HAP-1 (cell line): ENCODE results near the gene KIR2DL4.
"Not testable (repeated sequence)": the region's sequence is repeated elsewhere in the genome, so short reads cannot be mapped to it uniquely, and the experiment has no call there.

Source experiments
- DNase-seq, 2 experiments: peaks; one replicate each; pipeline ENCODE4 v3.0.0-alpha.2; 2016 to 2020; ENCODE audit warnings: low spot score in 2 of 2
- H3K27me3 ChIP-seq: fragments of 250-450 bp; sonication (Bioruptor Pico); 2 replicates; pipeline ENCODE4 v1.5.1; 2020; ENCODE audit warnings: low read depth, mild to moderate bottlenecking, moderate library complexity
- H3K36me3 ChIP-seq: fragments of 250-450 bp; sonication (Bioruptor Pico); replicated peaks from 2 replicates; pipeline ENCODE4 v1.5.1; 2020; ENCODE audit warnings: mild to moderate bottlenecking
- H3K4me1 ChIP-seq: fragments of 250-450 bp; sonication (Bioruptor Pico); 2 replicates; pipeline ENCODE4 v1.5.1; 2020; ENCODE audit warnings: mild to moderate bottlenecking
- H3K4me3 ChIP-seq: fragments of 250-450 bp; sonication (Bioruptor Pico); 2 replicates; pipeline ENCODE4 v1.5.1; 2020; ENCODE audit warnings: mild to moderate bottlenecking, moderate library complexity
- H3K9me3 ChIP-seq: fragments of 250-450 bp; sonication (Bioruptor Pico); 2 replicates; pipeline ENCODE4 v1.5.1; 2020; ENCODE audit warnings: mild to moderate bottlenecking, moderate library complexity
- in situ Hi-C: fragments of 300-500 bp; cut with MboI; formaldehyde crosslinking; loops from 3 replicates; pipeline ENCODE4 v1.14.3; 2020; ENCODE audit warnings: low sequenced_read_pairs, inconsistent platforms, mixed read lengths

Gene KIR2DL4

DNA sequence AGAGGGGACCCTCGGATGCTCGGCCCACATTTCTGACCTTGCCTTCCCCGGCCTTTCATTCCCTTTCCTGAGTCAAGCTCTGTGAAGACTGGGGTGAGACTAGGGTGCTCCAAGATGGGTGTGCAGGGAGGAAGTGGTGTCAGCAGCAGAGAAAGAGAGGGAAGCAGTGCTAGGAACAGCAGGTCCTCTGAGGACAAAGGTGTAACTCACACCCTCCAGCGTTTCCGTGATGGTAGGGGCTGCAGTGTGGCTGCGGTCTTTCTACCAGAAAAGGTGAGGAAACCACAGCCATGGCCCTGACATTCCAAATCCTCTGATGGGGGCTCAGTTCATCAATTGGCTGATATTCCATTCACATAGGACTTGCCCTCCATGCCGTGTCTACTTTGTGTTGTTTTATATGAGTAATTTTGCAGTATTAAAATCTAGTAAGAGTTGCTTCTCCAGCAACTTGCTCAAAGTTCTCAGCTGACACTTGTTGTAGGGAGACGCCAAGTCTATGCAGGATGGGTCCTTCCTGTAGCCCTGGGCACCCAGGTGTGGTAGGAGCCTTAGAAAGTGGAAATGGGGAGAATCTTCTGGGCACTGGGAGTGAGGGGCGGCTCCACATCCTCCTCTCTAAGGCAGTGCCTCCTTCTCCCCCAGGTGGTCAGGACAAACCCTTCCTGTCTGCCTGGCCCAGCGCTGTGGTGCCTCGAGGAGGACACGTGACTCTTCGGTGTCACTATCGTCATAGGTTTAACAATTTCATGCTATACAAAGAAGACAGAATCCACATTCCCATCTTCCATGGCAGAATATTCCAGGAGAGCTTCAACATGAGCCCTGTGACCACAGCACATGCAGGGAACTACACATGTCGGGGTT is 14.5 kb downstream of the KIR2DL4 start:
- no peaks in the 10 kb centered on the region for H3K27me3 ChIP-seq
- no peaks in the 10 kb centered on the region for H3K36me3 ChIP-seq
- H3K4me1 ChIP-seq = no peaks in the 10 kb centered on the region
- no peak overlapping the region for H3K4me3 ChIP-seq
- DNase-seq = no peak
- in situ Hi-C loops = no loop called here
- H3K9me3 ChIP-seq = no peaks in the 10 kb centered on the region

DNA sequence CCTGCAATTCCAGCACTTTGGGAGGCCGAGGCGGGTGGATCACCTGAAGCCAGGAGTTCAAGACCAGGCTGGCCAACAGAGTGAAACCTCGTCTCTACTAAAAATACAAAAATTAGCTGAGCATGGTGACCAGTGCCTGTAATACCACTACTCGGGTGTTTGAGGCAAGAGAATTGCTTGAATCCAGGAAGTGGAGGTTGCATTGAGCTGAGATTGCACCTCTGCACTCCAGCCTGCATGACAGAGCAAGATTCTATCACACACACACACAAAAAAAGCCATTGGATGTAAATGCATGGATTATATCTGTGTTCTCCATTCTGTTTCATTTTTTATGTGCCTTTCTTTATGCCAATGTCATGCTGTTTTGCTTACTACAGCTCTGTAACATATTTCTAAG is 21.0 kb downstream of the KIR2DL4 start:
- H3K4me3 ChIP-seq, DNase-seq, H3K4me1 ChIP-seq, in situ Hi-C loops, H3K27me3 ChIP-seq, H3K36me3 ChIP-seq, H3K9me3 ChIP-seq: not testable (repeated sequence)

DNA sequence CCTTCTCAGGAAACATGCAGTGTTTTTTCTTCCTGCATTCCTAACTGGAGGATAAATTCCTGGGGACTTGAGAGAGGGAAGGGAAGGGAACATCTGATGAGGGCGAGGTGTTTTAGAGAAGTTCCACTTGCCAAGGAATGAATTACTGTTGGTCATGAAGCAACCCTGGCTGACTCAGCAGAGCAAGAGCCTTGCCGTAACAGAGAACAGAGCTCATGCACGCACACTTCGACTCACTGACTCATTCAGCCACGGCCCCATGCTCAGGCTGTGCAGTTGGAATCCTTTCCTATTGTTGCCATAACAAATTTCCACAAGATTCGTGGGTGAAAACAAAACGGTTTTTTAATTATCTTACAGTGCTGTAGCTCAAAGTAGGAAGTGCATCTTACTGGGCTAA is 21.9 kb downstream of the KIR2DL4 start:
- H3K9me3 ChIP-seq, H3K36me3 ChIP-seq, H3K4me1 ChIP-seq, DNase-seq, H3K27me3 ChIP-seq, in situ Hi-C loops, H3K4me3 ChIP-seq: not testable (repeated sequence)

- H3K9me3 ChIP-seq, H3K27me3 ChIP-seq, H3K4me1 ChIP-seq, in situ Hi-C loops, H3K36me3 ChIP-seq, H3K4me3 ChIP-seq, DNase-seq: not testable (repeated sequence)
Measured at GRCh38 chr19:54828064-54828463, 24.7 kb downstream of the KIR2DL4 start.

GRCh38 chr19:54832496-54832895 is 29.1 kb downstream of the KIR2DL4 start, which contains the start of gene KIR2DS4:
Gene KIR2DS4, plus strand, starts transcription at chr19:54832676.
- H3K4me3 ChIP-seq, DNase-seq, H3K27me3 ChIP-seq, H3K36me3 ChIP-seq, in situ Hi-C loops, H3K9me3 ChIP-seq, H3K4me1 ChIP-seq: not testable (repeated sequence)

DNA sequence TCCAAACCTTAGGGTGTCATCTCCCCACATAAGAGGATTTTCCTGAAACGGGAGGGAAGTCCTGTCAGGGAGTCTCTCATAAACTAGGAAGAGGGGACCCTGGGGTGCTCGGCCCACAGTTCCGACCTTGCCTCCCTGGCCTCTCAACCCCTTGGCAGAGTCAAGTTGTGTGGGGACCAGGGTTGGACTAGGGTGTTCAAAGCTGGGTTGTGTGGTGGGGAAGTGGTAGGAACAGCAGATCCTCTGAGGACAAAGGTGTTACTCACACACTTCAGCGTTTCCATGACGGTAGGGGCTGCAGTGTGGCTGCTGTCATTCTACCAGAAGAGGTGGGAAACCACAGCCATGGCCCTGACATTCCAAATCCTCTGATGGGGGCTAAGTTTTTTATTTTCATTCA is 31.7 kb downstream of the KIR2DL4 start:
- H3K4me1 ChIP-seq, in situ Hi-C loops, H3K36me3 ChIP-seq, H3K27me3 ChIP-seq, H3K9me3 ChIP-seq, DNase-seq, H3K4me3 ChIP-seq: not testable (repeated sequence)

DNA sequence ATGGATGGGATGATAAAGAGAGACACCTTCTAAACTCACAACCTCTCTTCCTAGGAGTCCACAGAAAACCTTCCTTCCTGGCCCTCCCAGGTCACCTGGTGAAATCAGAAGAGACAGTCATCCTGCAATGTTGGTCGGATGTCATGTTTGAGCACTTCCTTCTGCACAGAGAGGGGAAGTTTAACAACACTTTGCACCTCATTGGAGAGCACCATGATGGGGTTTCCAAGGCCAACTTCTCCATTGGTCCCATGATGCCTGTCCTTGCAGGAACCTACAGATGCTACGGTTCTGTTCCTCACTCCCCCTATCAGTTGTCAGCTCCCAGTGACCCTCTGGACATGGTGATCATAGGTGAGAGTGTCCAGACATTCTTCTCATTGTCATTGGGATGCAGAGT is 34.1 kb downstream of the KIR2DL4 start:
- H3K4me3 ChIP-seq, DNase-seq, H3K36me3 ChIP-seq, in situ Hi-C loops, H3K4me1 ChIP-seq, H3K9me3 ChIP-seq, H3K27me3 ChIP-seq: not testable (repeated sequence)

DNA sequence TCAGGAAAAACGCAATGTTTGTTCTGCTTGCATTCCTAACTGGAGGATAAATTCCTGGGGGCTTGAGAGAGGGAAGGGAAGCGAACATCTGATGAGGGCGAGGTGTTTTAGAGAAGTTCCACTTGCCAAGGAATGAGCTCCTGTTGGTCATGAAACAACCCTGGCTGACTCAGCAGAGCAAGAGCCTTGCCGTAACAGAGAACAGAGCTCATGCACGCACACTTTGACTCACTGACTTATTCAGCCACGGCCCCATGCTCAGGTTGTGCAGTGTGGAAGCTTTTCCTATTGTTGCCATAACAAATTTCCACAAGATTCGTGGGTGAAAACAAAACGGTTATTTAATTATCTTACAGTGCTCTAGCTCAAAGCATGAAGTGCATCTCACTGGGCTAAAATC is 39.8 kb downstream of the KIR2DL4 start:
- H3K36me3 ChIP-seq, in situ Hi-C loops, H3K4me3 ChIP-seq, DNase-seq, H3K9me3 ChIP-seq, H3K4me1 ChIP-seq, H3K27me3 ChIP-seq: not testable (repeated sequence)

DNA sequence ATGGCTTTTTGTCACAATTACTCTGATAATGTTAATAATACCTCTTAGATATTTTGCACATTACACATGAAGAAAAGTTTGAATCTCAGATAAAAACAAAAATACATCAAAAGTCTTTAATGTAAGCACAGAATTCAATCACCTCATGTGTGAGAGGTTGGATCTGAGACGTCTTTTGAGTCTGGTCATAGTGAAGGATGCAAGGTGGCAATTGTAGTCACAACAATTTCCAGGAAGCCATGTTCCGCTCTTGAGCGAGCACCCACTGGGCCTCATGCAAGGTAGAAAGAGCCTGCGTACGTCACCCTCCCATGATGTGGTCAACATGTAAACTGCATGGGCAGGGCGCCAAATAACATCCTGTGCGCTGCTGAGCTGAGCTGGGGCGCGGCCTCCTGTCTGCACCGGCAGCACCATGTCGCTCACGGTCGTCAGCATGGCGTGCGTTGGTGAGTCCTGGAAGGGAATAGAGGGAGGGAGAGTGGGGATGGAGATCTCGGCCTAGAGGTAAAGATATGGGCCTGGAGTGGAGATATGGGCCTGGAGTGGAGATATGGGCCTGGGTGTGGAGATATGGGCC is 46.7 kb downstream of the KIR2DL4 start, which contains the start of gene KIR3DL2:
Gene KIR3DL2 (plus strand): TSS at position 383 of the 580 bp plus-strand sequence. CDS start 33 bp downstream, at position 416.
- in situ Hi-C loops, H3K4me3 ChIP-seq, H3K9me3 ChIP-seq, H3K4me1 ChIP-seq, H3K27me3 ChIP-seq, H3K36me3 ChIP-seq, DNase-seq: not testable (repeated sequence)

DNA sequence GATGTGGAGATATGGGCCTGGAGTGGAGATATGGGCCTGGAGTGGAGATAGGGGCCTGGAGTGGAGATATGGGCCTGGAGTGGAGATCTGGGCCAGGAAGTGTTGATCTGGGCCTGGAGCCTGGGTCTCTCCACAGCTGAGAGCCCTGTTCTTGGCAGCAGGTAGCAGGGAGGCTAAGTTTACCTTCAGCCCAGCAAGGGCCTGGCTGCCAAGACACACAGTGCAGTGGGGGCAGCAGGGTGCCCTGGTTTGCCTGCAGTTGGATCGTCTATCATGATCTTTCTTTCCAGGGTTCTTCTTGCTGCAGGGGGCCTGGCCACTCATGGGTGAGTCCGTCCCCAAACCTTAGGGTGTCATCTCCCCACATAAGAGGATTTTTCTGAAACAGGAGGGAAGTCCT is 47.5 kb downstream of the KIR2DL4 start:
- H3K4me1 ChIP-seq = no peaks in the 10 kb centered on the region
- no peaks in the 10 kb centered on the region for H3K9me3 ChIP-seq
- no peak for DNase-seq
- no peak overlapping the region for H3K4me3 ChIP-seq
- in situ Hi-C loops = no loop called here
- no peaks in the 10 kb centered on the region for H3K27me3 ChIP-seq
- no peaks in the 10 kb centered on the region for H3K36me3 ChIP-seq

DNA sequence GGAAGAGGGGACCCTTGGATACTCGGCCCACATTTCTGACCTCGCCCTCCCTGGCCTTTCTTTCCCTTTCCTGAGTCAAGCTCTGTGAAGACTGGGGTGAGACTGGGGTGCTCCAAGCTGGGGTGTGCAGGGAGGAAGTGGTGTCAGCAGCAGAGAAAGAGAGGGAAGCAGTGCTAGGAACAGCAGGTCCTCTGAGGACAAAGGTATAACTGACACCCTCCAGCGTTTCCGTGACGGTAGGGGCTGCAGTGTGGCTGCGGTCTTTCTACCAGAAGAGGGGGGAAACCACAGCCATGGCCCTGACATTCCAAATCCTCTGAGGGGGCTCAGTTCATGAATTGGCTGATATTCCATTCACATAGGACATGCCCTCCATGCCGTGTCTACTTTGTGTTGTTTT is 47.9 kb downstream of the KIR2DL4 start:
- in situ Hi-C loops = no loop called here
- Histone ChIP-seq H3K27me3 (no peaks in the 10 kb centered on the region), H3K4me3 (no peak overlapping the region), H3K36me3 (no peaks in the 10 kb centered on the region), H3K4me1 (no peaks in the 10 kb centered on the region), H3K9me3 (no peaks in the 10 kb centered on the region)
- no peak for DNase-seq

- H3K27me3 ChIP-seq, H3K4me1 ChIP-seq, H3K4me3 ChIP-seq, in situ Hi-C loops, DNase-seq, H3K36me3 ChIP-seq, H3K9me3 ChIP-seq: not testable (repeated sequence)
Measured at GRCh38 chr19:54855241-54855640, 51.8 kb downstream of the KIR2DL4 start.

GRCh38 chr19:54858476-54858875 is 55.1 kb downstream of the KIR2DL4 start:
- H3K4me3 ChIP-seq, H3K27me3 ChIP-seq, H3K36me3 ChIP-seq, in situ Hi-C loops, H3K9me3 ChIP-seq, DNase-seq, H3K4me1 ChIP-seq: not testable (repeated sequence)

GRCh38 chr19:54859421-54859820 is 56.0 kb downstream of the KIR2DL4 start:
- in situ Hi-C loops, DNase-seq, H3K4me1 ChIP-seq, H3K36me3 ChIP-seq, H3K9me3 ChIP-seq, H3K27me3 ChIP-seq, H3K4me3 ChIP-seq: not testable (repeated sequence)
